Activated CD8-positive, alpha-beta memory T cell treated with anti-CD3 and anti-CD28 coated beads for 1 hour (primary cell): Measurements from ENCODE around the gene DLGAP1.
A peak's percentile ranks its signal among the peaks of the same experiment; 100 is the strongest.
"Not testable (repeated sequence)": the region's sequence is repeated elsewhere in the genome, so short reads cannot be mapped to it uniquely, and the experiment has no call there.

ENCODE experiments used
- DNase-seq, 2 donors: peaks; one replicate each; pipeline ENCODE4 v3.0.0-alpha.2; 2020; ENCODE audit warnings: low read depth in 1 of 2; ENCODE audit errors: extremely low read depth in 1 of 2

The DLGAP1 gene

DNA sequence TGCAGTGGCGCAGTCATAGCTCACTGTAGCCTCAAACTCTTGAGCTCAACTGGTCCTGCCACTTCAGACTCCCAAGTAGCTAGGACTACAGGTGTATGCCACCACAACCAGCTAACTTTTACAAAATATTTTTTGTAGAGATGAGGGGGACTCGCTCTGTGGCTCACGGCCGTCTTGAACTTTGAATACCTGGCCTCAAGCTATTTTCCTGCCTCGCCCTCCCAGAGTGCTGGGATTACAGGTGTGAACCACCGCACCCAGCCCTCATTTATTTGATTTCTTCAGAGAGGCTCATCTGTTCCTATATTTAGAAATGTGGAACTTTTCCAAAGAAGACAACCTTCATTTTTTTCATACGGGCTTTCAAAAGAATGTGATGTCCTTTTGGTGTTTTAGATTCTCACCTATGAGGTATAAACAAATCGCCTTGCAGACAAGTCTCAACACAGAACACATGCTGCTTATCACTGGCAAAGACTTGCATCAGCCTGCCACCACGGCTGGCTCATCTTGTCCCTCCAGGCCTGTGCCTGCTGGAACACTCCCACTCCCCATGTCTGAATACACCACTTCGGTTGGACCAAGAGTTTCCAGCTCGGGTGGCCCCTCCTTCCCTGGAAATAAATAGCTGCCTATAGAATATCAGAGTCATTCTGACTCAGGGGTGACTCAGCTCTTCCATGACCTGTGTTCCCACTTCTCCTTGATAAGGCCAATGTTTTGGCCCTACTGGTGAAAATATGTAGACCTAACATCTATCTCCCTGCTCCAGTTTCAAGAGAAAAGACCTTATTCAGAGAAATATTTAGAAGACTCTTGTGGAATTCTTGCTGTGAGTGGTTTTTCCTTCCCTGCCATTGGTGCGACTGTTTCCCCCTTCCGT, 802.5 kb downstream of the DLGAP1 start:
- peak in 1 of 2 donors; percentile 0 for DNase-seq

DNA sequence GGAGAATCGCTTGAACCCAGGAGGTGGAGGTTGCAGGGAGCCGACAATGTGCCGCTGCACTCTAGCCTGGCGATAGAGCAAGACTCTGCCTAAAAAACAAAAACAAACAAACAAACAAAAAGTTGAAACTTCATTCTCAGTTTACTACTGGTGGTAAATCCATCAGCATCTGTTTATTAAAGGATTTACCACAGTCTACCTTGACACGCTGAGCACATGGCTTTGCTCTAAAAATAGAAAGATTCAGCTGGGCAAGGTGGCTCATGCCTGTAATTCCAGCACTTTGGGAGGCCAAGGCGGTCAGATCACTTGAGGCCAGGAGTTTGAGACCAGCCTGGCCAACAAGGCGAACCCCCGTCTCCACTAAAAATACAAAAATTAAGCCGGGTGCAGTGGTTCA, 803.8 kb downstream of the DLGAP1 start:
- no peak for DNase-seq

- DNase-seq: not testable (repeated sequence)
Observed at GRCh38 chr18:3650521-3651042, 804.5 kb downstream of the DLGAP1 start.

- DNase-seq: no peak
Observed at GRCh38 chr18:3649633-3650426, 805.3 kb downstream of the DLGAP1 start.

- DNase-seq: no peak
Observed at GRCh38 chr18:3649135-3649632, 805.9 kb downstream of the DLGAP1 start.

DNA sequence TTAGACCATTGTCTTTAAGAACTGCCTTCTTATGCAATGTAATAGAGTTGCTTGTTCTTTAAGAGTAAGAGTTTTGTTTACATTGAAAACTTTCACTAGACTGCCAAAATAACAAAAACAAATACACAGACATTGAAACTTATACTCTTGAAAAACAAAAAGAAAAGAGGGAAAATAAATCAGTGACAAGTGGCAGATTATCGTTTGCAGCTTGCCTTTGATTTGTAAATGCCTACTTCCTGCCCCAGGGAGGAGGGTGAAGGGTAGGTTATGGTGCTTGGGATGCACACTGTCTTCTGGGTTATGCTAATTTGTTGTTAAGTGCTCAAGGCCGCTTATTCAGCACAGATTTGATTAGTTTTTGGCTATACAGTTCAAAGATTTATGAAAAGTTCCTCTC, 806.5 kb downstream of the DLGAP1 start:
- DNase-seq: no peak

DNA sequence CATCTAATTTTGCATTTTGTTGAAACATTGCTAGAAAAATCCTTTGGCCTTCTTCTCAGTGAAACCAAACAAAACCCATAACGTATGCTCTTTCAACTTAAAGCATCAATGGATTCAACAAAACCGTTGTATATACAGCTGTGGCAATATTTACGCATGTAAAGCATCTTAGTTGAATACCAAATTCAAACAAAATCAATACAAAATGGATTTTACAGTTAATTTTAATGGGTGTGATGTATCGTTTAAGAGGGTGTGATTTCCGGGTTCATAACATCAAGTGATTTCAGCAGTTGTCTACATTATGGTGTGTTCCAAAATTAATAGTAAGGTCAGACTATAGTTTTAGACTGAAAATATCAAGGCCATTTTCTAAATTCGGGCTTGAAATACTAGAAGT, 806.9 kb downstream of the DLGAP1 start:
- DNase-seq: no peak

GRCh38 chr18:3647636-3648035, 807.5 kb downstream of the DLGAP1 start:
- no peak for DNase-seq

DNA sequence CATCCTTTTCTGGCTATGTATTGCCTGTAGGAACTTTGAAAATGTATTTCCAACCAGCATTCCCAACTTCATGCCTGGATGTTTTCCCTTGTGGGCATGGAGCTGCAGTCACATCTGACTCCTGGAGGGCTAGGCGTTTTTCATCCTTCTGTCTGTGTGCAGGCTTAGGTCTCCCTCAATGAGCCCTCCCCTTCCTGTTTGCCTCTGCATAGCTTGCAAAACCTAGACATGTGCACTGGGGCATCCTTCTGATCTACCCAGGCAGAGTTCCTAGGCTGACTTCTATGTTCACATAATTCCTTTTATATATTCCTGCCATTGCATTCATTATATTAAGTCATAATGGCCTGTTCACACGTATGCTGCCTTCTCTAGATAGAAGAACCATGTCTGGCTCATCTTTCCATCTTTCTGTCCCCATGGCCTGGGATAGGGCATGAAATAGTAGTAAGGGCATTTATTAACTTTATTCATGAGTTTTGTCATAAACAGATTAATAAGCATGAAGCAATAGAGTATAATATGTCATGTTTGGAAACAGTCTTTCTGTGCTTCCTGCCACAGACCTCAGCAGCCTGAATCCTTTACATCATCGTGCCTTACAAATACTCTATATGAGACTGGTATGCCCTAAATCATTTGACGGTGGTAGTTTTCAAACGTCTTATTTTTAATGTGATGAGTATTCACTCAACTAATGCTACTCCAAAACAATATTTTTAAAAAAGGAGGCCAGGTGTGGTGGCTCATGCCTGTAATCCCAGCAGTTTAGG, 809.5 kb downstream of the DLGAP1 start:
- no peak for DNase-seq

- no peak for DNase-seq
Observed at GRCh38 chr18:3634250-3634939, 820.7 kb downstream of the DLGAP1 start.

- no peak for DNase-seq
Observed at GRCh38 chr18:3631887-3632286, 823.2 kb downstream of the DLGAP1 start.

DNA sequence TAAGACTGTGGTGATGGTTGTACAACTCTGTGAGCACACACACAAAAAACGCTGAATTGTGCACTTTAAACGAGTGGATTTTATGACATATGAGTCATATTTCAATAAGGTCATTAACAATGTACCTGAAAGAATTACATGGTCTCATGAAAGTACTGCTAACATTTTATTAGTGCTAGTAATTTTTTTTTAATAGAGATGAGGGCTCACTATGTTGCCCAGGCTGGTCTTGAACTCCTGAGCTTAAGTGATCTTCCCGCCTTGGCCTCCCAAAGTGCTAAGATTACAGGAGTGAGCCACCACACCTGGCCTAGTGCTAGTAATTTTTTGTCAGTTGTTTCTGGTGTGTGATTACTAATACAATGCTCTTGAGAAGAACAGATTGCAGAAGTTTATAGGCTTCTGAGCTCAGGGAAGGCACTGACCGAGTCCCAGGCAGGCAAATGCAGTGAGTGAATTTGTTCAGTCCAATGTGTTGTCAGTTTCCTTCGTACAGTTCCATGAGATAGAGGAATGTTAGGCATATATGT, 828.1 kb downstream of the DLGAP1 start:
- DNase-seq: no peak

GRCh38 chr18:3625742-3626091, 829.4 kb downstream of the DLGAP1 start:
- DNase-seq: no peak

- peak in 1 of 2 donors; percentile 24 for DNase-seq
Observed at GRCh38 chr18:3624935-3625741, 830.0 kb downstream of the DLGAP1 start.

DNA sequence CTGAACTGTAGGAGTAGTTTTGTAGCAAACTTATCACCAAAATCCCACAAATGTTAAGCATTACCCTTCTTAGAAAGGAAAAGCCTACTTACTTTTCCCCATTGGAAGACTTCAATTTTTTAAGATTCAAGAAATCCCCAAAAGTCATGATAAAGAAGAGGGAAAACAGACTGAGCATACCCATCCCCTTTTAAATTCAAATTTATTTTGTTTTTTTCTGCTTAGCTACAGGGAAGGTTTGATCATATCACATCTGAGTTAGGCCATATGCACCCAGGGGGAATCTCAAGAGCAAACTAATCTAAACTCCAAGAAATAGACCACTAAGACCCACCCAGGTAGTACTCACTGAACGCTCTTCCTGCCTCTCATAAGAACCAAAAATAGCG, 830.6 kb downstream of the DLGAP1 start:
- no peak for DNase-seq

GRCh38 chr18:3623769-3624545, 831.1 kb downstream of the DLGAP1 start:
- DNase-seq: no peak

- no peak for DNase-seq
Observed at GRCh38 chr18:3620146-3621119, 834.7 kb downstream of the DLGAP1 start.
